ENCODE data around the gene TBC1D8. TPM values are rescaled to one million over a fixed set of nuclear protein-coding genes. Genes with fewer than 3 reads are reported as not detected.

TBC1D8 gene
- total RNA-seq, 1 donor from 2014 or later = 52.3 TPM

- no peak for DNase-seq (ENCODE audit: extremely low read depth, low read depth, low spot score)
Measured at GRCh38 chr2:101114268-101114783, 36.9 kb downstream of the TBC1D8 start.

DNA sequence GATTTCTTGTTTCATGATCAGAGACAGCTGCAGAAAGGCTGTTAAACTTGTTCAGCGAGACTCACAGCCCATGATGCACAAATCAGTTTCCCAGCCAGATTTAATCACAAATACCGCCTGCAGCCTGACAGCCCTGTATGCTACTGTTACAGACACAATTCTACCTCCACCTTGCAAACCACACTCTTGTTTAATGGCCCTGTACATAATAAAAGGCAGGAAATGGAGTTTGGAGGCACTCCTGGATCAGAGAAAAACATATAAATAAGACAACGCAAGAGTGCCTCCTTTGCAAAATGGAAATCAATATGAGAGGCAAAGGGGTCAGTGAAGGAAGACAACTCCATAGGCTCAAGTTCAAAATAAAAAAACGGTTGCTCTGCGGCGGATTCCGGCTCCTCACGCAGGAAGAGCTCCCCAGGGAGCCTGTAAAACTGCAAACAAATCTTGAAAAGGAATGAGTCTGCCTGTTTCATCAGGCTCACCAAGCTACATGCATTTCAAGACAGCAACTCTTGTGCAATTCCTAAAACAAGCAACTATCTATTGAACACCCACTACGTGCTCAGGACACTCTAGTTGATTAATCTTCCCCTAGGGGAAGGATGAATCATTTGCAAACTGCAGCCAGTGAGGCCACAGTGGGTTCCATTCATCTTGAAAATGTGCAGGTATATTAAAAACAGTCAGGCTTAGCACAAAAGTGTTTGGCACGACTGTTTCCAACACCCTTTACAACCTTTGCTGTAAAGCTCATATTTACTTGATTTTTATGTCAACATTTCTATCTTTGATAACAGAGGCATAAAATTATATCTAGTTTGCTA, 37.5 kb downstream of the TBC1D8 start:
- no peak for DNase-seq (ENCODE audit: extremely low read depth, low read depth, low spot score)

- no peak for DNase-seq (ENCODE audit: extremely low read depth, low read depth, low spot score)
Measured at GRCh38 chr2:101112772-101113157, 38.4 kb downstream of the TBC1D8 start.

GRCh38 chr2:101111917-101112771, 39.0 kb downstream of the TBC1D8 start:
- no peak for DNase-seq (ENCODE audit: extremely low read depth, low read depth, low spot score)

DNA sequence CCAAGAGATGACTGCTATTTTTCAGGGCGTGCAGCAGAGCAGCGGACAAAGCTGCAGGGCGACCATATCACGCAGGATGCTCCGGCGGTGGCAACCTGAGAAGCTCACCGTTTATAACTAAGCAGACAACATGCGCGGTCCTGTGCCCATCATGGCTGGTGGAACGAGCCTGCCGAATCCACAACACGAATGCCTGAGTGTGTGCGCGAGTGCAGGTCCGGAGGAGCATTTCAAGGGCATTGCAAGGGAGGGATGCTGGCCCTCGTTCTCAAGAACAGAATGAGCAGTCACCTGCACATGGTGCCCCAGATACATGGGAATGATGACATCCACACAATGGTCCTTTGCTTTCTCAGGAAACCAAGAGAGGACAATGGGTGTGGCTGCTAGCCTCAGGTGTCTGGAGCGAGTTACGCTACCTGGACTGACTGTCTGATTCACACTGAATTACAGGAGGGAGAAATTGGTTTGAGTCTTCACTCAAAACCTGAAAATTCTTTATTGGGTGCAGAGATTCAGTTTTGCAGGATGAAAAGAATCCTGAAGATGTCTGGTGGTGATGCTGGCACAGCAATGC, 39.8 kb downstream of the TBC1D8 start:
- no peak for DNase-seq (ENCODE audit: extremely low read depth, low read depth, low spot score)

DNA sequence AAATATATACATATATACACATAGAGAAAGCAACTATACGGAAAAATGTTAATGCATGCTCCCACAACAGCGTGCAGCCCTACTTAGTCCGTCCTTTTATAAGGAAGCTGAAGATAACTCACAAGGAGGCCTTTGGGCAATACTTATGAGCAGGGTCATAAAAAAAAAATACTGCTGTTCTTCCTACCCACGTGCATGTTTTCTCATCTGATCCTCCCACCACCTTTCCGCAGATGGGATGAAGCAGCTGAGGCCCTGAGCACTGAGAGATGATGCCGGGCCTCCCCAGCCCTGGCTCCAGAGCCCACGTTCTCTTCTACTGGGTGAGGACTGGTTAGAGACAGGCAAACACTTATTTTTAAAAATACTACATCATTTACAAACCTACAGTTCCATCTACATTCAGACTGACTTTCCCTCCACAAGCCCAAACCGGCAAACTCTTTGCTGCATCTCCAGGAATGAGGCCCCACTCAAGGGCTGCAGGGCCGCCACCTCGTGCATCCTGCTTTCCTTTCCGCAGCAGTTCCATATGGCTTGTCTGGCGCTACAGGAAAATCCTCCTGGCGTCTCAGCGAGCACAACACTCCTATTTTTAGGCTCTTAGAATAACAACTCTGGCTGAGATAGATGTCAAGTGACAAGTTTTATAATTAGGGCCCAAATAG, 41.6 kb downstream of the TBC1D8 start:
- DNase-seq (ENCODE audit: extremely low read depth, low read depth, low spot score) = peak; percentile 33

- DNase-seq (ENCODE audit: extremely low read depth, low read depth, low spot score) = no peak
Measured at GRCh38 chr2:101108357-101108756, 42.8 kb downstream of the TBC1D8 start.

GRCh38 chr2:101107241-101107640, 43.9 kb downstream of the TBC1D8 start:
- no peak for DNase-seq (ENCODE audit: extremely low read depth, low read depth, low spot score)

DNA sequence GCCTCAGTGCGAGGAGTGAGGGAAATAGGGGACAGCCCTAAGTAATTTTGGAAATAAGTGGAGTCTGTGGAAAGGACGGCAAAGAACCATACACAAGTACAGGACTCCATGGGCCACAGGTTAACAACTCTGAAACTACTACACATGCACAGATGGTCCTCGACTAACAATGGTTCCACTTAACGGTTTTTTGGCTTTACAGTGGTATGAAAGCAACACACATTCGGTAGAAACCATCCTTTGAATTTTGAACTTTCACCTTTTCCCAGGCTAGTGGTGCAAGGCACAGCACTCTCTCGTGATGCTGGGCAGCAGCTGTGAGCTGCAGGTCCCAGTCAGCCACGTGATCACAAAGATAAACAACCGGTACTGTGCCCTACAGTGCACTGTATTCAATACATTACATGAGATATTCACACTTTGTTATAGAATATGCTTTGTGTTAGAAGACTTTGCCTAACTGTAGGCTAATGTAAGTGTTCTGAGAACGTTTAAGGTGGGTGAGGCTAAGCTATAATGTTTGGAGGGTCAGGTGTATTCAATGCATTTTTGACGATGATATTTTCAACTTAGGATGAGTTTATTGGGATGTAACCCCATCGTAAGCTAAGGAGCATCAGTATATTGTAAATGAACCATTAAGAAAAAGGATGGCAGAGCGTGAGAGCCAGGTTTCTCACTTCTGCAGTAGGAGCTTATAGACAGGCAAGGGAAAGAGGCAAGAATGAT, 44.6 kb downstream of the TBC1D8 start:
- DNase-seq (ENCODE audit: extremely low read depth, low read depth, low spot score) = no peak

DNA sequence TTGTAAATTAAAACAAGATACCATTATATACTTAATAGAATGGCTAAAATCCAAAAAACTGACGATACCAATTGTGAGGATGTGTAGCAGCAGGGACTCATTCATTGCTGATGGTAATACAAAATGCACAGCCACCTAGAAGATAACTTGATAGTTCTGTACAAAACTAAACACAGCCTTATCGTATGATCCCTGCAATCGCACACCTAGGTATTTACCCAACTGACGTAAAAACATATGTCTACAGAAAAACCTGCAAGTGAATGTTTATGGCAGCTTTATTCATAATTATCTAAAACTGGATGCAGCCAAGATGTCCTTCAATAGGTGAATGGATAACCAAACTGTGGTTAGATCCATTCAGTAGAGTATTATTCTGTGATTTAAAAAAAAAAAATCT, 45.5 kb downstream of the TBC1D8 start:
- DNase-seq (ENCODE audit: extremely low read depth, low read depth, low spot score) = no peak

GRCh38 chr2:101097638-101098037, 53.5 kb downstream of the TBC1D8 start:
- DNase-seq (ENCODE audit: extremely low read depth, low read depth, low spot score) = no peak

DNA sequence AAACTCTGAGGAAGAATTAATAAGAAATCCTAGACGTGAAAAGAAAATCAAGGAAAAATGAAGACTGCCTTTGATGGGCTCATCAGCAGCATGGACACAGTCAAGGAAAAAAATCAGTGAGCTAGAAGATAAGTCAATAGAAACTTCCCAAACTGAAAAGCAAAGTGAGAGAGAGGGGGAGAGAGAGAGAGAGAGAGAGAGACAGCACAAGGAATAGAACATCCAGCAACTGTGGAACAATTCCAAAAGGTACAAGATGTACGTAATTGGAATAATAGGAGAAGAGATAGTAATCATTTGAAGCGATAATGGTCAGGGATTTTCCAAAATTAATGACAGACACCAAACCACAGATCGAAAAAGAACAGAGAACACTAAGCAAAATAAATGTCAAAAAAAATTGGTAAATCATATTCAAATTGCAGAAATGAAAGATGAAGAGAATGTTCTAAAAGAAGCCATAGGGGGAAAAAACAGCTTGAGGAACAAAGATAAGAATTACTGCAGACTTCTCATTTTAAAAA, 54.5 kb downstream of the TBC1D8 start:
- DNase-seq (ENCODE audit: extremely low read depth, low read depth, low spot score) = no peak

DNA sequence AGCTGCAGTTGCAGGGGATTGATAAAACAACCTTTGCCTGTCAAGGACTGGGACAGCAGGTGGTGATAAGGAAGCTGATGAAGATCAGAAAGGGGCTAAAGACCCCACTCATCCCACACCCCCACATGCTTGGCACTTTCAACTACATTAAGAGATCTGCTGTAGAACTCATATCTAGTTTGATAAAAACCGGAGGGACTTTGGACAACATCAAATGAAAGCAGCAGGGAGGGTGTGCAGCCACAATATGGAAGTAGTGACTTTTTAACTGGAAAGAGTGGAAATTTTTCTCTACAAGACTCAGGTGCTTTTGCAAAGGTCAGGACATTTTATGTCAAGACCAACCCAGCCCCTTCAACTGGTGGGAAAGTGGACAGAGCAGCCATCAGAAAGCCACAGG, 56.8 kb downstream of the TBC1D8 start:
- DNase-seq (ENCODE audit: extremely low read depth, low read depth, low spot score) = no peak

DNA sequence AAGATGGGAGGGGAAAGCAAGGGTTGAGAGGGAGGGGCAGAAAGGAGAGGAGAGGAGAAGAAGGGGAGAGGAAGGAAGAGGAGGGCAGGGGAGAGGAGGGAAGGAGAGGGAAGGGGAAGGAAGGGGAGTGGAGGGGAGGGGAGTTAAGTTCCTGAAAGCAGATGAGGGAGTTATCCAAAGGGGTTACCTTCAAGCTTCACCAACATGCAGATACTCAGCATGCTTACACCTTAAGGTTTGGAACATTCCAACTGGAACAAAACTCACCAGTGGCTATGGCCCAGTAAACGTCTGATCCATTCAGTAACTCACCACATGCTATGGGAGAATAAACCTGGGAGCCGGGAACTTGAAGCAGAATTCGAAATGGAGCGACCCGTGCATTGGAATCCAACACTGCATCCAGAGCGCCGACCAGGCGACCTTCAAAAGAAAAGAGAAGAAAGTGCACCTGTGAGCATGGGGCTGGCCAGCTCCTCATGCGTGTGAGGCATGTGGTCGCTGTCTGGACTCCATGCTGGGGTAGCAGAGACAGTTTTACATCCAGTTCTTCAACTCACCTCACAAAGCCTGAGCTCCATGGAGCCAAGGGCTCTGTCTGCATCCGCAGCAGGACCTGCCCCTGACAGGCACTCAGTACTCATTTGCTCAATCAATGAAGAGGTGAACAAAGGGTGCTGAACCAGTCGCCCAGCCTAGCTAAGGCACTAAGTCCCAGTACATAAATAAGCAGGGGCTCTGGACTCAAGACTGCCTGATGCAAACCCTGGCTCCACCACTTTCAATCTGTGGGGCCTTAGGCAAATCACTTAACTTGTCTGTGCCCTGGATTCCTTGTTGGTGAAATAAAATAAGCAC, 61.0 kb downstream of the TBC1D8 start:
- DNase-seq (ENCODE audit: extremely low read depth, low read depth, low spot score) = no peak

- no peak for DNase-seq (ENCODE audit: extremely low read depth, low read depth, low spot score)
Measured at GRCh38 chr2:101089419-101089818, 61.8 kb downstream of the TBC1D8 start.

- DNase-seq (ENCODE audit: extremely low read depth, low read depth, low spot score) = no peak
Measured at GRCh38 chr2:101087638-101088037, 63.5 kb downstream of the TBC1D8 start.

- DNase-seq (ENCODE audit: extremely low read depth, low read depth, low spot score) = no peak
Measured at GRCh38 chr2:101083613-101084012, 67.6 kb downstream of the TBC1D8 start.

GRCh38 chr2:101082998-101083397, 68.2 kb downstream of the TBC1D8 start:
- DNase-seq (ENCODE audit: extremely low read depth, low read depth, low spot score) = no peak

DNA sequence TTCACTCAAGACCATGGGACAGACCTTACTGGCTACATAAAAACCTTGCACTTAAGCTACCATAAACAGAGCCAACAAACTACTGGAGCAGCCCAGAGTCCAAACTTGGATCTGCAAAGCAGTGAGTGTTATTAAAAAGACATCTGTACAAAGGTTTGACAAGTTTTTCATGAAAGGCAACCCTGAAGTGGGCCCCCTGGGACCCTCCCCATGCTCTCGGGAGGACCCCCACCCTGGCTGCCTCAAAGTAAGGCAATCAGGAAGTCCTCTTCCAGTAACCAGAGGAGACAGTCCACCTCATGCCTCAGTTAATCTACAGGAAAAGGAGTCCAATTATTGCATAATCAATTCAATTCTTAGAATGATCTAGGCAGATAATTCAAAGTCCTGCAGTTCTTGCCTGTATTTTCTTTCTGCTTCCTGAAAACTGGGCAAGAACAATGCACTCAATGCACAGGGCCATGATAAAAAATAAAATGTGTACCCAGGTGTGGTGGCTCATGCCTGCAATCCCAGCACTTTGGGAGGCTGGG, 69.7 kb downstream of the TBC1D8 start:
- no peak for DNase-seq (ENCODE audit: extremely low read depth, low read depth, low spot score)

All from glomerular endothelial cell (primary cell).